ENCODE measurements around the gene TNIP1.

TNIP1 gene

GRCh38 chr5:151081431-151082281 is 822 bp upstream of the TNIP1 start:
- DNase-seq: no peak

GRCh38 chr5:151079838-151080612 is 809 bp downstream of the TNIP1 start:
- no peak for DNase-seq

- no peak for DNase-seq
Measured at GRCh38 chr5:151078490-151079262, 2.2 kb downstream of the TNIP1 start.

DNA sequence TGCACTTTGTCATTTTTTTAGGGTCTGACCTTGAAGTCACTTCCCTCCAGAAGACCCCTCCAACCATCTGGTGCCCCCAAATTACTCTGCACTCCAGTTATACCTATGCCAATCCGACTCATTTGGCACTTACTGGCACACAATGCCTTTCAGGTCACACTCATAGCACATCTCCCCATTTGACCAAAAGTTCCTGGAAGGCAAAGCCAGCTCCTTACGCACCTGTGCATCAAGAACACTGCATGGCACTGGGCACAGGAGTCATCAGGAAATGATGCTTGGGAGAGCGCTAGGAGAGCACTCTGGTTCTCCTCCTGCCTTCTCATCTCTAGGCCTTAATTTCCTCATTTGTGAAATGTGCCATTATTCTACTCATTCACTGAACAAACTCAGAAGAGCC is 2.9 kb downstream of the TNIP1 start:
- no peak for DNase-seq

DNA sequence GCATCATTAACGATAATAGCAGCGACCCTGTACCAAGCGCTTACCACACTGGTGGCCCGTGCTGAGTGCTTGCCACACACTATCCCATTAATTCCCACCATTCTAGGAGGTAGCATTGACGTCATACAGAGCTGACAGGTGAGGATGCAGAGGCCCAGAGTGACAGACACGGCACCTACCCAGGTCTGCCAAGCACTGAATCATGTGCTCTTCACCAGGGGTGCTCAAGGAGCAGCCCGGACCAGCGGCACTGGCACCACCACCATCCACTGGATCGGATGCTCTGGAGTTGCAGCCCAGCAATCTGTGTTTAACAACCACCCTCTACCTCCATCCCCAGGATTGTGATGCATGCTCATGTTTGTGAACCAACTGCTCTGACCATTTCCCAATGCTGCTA is 3.4 kb downstream of the TNIP1 start:
- DNase-seq: no peak

DNA sequence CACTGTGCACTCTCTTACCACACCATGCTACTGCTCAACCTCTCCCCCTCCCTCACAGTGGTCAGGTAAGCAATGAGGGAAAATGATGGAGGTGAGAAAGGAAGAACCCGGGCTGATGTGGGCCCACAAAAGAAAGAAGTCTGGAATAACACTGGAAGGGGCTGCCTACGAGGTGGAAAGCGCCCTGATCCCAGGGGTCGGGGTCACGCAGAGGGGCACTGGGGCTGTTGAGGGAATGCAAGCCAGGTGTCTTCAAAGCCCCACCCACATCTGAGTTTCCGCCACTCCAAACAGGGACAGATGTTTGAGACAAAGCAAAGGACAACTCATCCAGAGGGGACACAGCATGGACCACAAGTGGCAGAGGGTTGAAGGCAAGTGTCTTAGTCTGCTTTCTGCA is 4.2 kb downstream of the TNIP1 start:
- no peak for DNase-seq

- no peak for DNase-seq
Measured at GRCh38 chr5:151075698-151076331, 5.0 kb downstream of the TNIP1 start.

DNA sequence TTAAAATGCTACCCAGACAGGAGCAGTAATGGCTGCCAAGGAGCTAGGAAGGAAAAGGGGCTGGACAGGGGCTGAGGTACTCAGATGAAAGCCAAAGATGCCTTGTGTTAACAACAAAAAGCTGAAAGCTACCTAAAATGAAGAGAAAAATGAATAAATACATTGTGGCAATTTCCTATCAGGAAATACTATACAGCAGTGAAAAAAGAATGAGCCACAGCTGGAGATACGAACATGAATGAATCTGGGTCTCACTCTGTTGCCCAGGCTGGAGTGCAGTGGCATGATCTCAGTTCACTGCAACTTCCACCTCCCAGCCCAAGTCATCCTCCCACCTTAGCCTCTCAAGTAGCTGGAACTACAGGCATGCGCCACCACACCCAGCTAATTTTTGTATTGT is 6.3 kb downstream of the TNIP1 start:
- DNase-seq: no peak

GRCh38 chr5:151073280-151073679 is 7.6 kb downstream of the TNIP1 start:
- DNase-seq: no peak

- DNase-seq: no peak
Measured at GRCh38 chr5:151072630-151073025, 8.2 kb downstream of the TNIP1 start.

GRCh38 chr5:151071848-151072629 is 8.8 kb downstream of the TNIP1 start:
- DNase-seq: no peak

DNA sequence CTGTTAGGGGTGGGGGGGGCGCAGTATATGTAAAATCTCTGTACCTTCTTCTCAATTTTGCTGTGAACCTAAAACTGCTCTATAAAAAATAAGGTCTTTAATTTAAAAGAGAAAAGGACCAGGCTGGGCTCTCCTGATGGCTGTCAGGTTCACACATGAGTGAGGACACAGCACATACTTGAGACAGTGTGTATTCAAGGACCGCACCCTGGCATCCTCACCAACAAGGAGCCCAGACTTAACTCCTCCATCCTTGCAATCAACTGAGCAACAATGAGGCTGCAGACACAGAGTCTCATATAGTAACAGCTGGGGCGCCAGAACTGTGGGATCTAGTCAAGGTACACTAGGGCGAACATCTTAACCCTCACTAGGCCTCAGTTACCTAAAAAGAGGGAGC is 9.8 kb downstream of the TNIP1 start:
- no peak for DNase-seq

- no peak for DNase-seq
Measured at GRCh38 chr5:151070449-151070848, 10.4 kb downstream of the TNIP1 start.

GRCh38 chr5:151068433-151069197 is 12.2 kb downstream of the TNIP1 start:
- DNase-seq: no peak

DNA sequence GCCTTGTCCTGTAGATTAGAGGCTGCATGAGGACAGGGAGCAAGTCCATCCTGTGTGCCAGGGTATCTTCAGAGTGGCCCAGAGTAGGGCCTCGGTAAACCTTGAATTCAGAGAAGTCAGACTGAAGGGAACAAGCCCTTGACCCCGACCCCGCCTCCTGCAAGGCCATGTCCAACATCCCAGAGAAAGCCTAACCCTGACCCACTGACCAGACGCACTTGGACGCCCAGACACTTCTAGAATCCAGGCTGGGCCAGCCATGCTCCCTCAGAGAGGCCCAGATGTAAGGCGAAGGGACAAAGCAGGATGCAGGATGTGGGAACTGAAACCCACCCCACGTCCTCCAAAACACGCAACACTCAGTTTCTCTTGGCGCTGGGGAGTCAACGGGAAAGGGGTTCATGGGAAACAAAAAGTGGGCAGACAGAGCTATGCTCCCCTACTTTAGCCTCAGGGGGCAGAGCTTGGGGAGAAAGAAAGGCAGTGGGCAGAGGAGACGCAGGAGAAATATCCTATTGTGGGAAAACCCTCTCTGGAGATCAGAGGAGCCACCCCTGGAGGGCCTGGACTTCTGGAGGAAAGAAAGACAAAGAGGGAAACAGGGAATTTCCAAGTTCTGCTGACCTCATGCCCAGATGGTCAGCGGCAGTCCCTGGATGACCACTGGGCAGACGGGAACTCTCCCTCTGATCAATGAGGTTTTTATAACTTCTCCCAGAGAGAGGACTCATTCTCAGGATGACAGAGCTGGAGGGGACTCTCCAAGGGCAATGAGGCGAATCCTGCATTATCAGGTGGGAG is 13.0 kb downstream of the TNIP1 start:
- no peak for DNase-seq

- no peak for DNase-seq
Measured at GRCh38 chr5:151066920-151067319, 13.9 kb downstream of the TNIP1 start.

DNA sequence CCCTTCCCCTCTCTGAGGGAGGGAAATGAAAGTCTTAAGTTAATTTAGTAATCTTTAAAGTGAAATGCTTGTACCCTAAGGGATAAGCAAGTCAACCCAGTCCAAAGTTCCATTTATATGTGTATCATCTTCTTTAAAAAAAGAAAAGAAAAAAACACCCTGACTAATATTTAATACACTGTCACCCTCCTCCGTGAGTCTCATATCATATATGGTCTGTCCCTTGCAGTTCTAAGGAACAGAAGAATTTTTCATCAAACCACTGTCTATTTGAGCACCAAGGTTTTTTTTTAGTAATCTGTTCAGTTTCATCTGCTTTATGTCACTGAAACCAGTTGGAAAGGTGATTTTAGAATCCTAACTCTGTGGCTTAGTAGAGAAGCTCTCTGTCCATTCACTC is 15.2 kb downstream of the TNIP1 start:
- DNase-seq: no peak

- no peak for DNase-seq
Measured at GRCh38 chr5:151064916-151065499, 15.8 kb downstream of the TNIP1 start.

- DNase-seq: no peak
Measured at GRCh38 chr5:151063142-151063989, 17.5 kb downstream of the TNIP1 start.

All from NCI-H1048 (cell line).